Nephron progenitor cell (in vitro differentiated cells): Measurements from ENCODE around the gene MYO1C.

ENCODE experiments used
- DNase-seq: peaks from one replicate; pipeline ENCODE4 v3.0.0; 2021
- H3K27ac Mint-ChIP-seq: 2 replicates; pipeline ENCODE4 v1.8.0; 2021; ENCODE audit warnings: mild to moderate bottlenecking, moderate library complexity, mixed read lengths
- H3K27me3 Mint-ChIP-seq: 2 replicates; pipeline ENCODE4 v1.8.0; 2021; ENCODE audit warnings: mild to moderate bottlenecking, low read depth, mixed read lengths; ENCODE audit not compliant: poor library complexity
- H3K36me3 Mint-ChIP-seq: 2 replicates; pipeline ENCODE4 v1.8.0; 2021; ENCODE audit warnings: low read depth, mixed read lengths
- H3K4me1 Mint-ChIP-seq: 2 replicates; pipeline ENCODE4 v1.8.0; 2021; ENCODE audit warnings: mixed read lengths
- H3K4me3 Mint-ChIP-seq: 2 replicates; pipeline ENCODE4 v1.8.0; 2021; ENCODE audit warnings: mild to moderate bottlenecking, moderate library complexity, mixed read lengths
- H3K9me3 Mint-ChIP-seq: 2 replicates; pipeline ENCODE4 v1.8.0; 2021; ENCODE audit warnings: mild to moderate bottlenecking, moderate library complexity, mixed read lengths
- TF ChIP-seq, protein P1 (sequence below): fragments of 200-600 bp; sonication (generic); IDR thresholded peaks from 2 replicates; pipeline ENCODE4 v1.5.0; 2021; ENCODE audit warnings: antibody characterized with exemption

Gene MYO1C

DNA sequence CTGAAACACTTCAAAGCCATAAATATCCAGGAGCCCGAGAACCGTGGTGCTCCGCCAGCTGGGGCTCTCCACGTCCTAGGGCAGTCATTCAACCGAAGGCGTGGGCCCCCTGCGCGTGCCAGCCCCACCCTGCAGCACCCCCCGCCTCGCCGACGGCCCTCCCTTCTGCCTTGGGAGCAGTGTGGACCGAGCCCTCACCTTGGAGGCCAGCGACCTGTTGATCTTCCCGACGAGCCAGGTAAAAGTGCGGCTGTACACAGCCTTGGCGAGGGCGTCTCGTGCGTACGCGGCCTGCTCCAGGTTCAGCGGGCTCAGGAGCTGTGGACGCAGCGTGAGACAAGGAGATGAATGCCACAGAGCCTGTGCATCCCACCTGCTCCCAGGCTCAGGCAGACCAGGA lies 14.1 kb downstream of the MYO1C start:
- peaks cover 71% of the 10 kb centered on the region for H3K4me1 Mint-ChIP-seq
- no peak for DNase-seq
- H3K27ac Mint-ChIP-seq: peak overlapping the region; percentile 82
- H3K4me3 Mint-ChIP-seq: no peak overlapping the region
- no peaks in the 10 kb centered on the region for H3K9me3 Mint-ChIP-seq
- TF ChIP-seq, protein P1, sequence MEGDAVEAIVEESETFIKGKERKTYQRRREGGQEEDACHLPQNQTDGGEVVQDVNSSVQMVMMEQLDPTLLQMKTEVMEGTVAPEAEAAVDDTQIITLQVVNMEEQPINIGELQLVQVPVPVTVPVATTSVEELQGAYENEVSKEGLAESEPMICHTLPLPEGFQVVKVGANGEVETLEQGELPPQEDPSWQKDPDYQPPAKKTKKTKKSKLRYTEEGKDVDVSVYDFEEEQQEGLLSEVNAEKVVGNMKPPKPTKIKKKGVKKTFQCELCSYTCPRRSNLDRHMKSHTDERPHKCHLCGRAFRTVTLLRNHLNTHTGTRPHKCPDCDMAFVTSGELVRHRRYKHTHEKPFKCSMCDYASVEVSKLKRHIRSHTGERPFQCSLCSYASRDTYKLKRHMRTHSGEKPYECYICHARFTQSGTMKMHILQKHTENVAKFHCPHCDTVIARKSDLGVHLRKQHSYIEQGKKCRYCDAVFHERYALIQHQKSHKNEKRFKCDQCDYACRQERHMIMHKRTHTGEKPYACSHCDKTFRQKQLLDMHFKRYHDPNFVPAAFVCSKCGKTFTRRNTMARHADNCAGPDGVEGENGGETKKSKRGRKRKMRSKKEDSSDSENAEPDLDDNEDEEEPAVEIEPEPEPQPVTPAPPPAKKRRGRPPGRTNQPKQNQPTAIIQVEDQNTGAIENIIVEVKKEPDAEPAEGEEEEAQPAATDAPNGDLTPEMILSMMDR: no peak
- peaks cover 15% of the 10 kb centered on the region for H3K36me3 Mint-ChIP-seq
- no peaks in the 10 kb centered on the region for H3K27me3 Mint-ChIP-seq

DNA sequence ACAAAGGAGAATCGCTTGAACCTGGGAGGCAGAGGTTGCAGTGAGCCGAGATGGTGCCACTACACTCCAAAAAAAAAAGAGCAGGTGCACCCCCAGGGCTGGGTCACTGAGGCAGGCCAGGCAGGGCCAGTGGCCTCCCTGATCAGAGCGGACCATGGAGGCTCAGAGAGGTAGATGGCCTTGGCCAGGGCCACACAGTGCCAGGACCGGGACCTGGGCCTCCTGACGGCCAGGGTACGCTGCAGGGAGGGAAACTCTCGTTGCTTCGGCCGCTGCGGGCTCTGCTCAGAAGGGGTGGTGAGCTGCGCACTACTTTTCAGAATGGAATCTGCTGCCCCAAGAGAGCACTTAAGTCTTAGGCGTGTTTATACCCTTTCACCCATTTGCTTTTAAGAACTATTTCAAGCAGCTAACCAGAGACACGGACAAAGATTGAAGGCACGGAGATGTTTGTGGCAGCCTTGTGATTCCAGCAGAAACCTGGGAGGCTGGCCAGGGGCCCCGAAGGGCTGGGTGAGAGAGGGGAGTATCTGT lies 17.1 kb downstream of the MYO1C start:
- peaks cover 67% of the 10 kb centered on the region for H3K4me1 Mint-ChIP-seq
- no peaks in the 10 kb centered on the region for H3K36me3 Mint-ChIP-seq
- H3K27me3 Mint-ChIP-seq: peaks cover 3% of the 10 kb centered on the region
- peak overlapping the region; percentile 64 for H3K27ac Mint-ChIP-seq
- TF ChIP-seq, protein P1: no peak
- H3K9me3 Mint-ChIP-seq: no peaks in the 10 kb centered on the region
- DNase-seq: no peak
- H3K4me3 Mint-ChIP-seq: no peak overlapping the region

DNA sequence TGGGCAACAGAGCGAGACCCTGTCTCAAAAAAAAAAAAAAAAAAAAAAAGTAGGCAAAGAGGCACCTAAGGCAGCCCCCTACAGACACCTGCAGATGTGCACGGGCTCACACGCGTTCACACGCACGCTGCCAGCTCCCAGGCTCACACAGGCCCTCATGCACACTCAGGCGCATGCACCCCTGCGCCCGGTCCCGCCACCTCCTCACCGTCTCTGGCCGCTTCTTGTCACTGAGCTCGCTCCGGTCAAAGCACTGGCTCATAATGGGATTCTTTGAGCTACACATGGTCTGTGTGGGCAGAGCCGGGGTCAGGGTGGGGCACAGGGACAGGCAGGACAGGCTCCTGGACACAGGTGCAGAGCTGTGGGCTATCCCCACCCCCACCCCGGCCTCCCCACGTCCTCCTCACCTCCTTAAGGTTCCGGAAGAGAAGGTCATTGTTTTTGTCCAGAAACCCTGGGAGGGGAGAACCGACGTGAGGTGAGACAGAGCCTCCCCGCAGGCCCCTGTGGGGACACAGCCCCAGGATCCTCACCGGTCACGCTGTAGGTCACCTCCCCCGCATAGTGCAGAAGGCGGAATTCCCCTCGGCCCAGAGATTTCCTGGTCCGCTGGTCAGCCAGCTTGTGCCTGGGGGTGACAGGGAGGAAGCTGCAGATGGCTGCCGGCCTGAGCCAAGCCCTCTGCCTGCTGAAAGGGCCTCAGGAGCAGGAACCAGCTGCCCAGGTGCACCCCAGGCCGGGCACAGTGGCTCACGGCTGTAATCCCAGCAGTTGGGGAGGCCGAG lies 17.9 kb downstream of the MYO1C start:
- TF ChIP-seq, protein P1: no peak
- peaks cover 3% of the 10 kb centered on the region for H3K27me3 Mint-ChIP-seq
- H3K27ac Mint-ChIP-seq: no peak overlapping the region
- DNase-seq: peak; percentile 60
- peaks cover 67% of the 10 kb centered on the region for H3K4me1 Mint-ChIP-seq
- H3K4me3 Mint-ChIP-seq: no peak overlapping the region
- no peaks in the 10 kb centered on the region for H3K9me3 Mint-ChIP-seq
- H3K36me3 Mint-ChIP-seq: peaks cover under 1% of the 10 kb centered on the region

DNA sequence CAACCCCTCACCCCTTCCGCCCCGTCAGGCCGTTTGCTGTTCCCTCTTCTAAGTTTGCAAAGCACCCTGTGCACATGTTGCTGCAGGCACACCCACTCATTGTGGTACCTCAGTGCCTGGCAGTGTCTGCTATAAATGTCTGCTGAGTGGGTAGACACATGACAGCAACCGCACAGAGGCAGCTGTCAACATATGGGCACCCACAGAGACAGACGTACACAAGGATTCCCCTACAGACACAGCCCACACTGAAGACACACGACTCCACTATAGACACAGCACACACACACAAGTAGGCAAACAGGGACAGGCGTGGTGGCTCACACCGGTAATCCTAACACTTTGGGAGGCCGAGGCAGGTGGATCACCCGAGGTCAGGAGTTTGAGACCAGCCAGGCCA lies 18.6 kb downstream of the MYO1C start:
- Mint-ChIP-seq H3K9me3 (no peaks in the 10 kb centered on the region), H3K27ac (peak overlapping the region; percentile 89), H3K36me3 (peaks cover 8% of the 10 kb centered on the region), H3K27me3 (peaks cover 3% of the 10 kb centered on the region), H3K4me3 (no peak overlapping the region), H3K4me1 (peaks cover 75% of the 10 kb centered on the region)
- TF ChIP-seq, protein P1: no peak
- DNase-seq: no peak

DNA sequence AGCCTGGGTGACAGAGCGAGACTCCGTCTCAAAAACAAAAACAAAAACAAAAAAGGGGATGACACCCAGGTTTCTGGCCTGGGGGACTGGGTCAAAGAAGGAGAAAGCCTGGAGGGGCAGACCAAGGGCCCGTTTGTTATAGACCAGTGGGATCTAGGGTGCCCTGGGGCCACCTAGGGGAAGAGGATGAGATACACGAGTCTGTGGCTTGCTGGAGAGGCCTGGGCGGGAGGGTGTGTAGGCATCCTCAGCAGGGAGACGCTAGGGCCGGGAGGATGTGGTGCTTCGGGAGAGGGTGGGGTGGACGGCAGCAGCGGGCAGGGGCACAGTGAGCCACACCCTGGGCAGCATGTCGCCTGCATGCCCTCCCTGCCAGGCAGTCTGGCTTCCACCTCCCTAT lies 19.3 kb downstream of the MYO1C start:
- H3K4me3 Mint-ChIP-seq: no peak overlapping the region
- no peaks in the 10 kb centered on the region for H3K9me3 Mint-ChIP-seq
- H3K36me3 Mint-ChIP-seq: peaks cover 12% of the 10 kb centered on the region
- no peak overlapping the region for H3K27ac Mint-ChIP-seq
- DNase-seq: no peak
- peaks cover 3% of the 10 kb centered on the region for H3K27me3 Mint-ChIP-seq
- TF ChIP-seq, protein P1: no peak
- H3K4me1 Mint-ChIP-seq: peaks cover 76% of the 10 kb centered on the region
